ENCODE results near the gene ING4.

ING4 gene

DNA sequence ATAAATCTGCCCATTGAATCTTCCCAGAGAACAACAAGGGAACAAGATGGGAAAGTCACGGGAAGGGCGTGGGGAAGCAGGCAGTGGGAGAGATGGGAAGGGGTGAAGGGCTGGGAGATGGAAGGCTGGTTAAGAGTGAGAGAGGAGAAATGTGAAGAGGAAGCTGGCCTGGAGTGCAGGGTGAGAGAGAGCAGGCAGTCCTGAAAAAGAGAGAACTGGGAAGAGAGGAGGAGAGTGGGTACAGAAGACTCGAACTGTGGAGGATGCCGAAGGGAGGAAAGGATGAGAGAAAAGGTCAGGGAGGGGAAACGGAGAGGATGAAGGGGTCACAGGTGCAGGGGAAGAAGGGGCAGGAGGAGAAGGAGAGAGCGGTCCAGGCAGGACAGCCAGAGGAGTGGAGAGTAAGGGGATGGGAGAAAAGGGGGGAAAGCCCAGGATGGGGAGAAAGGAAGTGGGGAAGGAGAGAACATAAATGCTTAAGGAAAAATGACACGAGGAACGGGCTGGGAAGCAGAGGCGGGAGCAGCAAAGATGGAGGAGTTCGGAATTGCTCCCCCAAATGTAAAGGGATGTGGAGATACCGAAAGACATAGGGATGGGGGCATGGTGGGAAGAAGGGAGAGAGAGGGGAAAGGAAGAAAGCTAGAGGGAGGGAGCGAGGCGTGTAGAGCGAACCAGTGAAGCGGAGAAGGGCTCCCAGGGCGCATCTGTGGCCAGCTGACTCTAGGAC is 36.5 kb upstream of the ING4 start:
- no peak overlapping the region for H3K27ac ChIP-seq
- TF ChIP-seq, protein P1, sequence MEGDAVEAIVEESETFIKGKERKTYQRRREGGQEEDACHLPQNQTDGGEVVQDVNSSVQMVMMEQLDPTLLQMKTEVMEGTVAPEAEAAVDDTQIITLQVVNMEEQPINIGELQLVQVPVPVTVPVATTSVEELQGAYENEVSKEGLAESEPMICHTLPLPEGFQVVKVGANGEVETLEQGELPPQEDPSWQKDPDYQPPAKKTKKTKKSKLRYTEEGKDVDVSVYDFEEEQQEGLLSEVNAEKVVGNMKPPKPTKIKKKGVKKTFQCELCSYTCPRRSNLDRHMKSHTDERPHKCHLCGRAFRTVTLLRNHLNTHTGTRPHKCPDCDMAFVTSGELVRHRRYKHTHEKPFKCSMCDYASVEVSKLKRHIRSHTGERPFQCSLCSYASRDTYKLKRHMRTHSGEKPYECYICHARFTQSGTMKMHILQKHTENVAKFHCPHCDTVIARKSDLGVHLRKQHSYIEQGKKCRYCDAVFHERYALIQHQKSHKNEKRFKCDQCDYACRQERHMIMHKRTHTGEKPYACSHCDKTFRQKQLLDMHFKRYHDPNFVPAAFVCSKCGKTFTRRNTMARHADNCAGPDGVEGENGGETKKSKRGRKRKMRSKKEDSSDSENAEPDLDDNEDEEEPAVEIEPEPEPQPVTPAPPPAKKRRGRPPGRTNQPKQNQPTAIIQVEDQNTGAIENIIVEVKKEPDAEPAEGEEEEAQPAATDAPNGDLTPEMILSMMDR (IDR thresholded peaks at IDR 0.05) = no peak
- TF ChIP-seq ZFX (IDR thresholded peaks at IDR 0.05; ENCODE audit: borderline replicate concordance) = no peak

DNA sequence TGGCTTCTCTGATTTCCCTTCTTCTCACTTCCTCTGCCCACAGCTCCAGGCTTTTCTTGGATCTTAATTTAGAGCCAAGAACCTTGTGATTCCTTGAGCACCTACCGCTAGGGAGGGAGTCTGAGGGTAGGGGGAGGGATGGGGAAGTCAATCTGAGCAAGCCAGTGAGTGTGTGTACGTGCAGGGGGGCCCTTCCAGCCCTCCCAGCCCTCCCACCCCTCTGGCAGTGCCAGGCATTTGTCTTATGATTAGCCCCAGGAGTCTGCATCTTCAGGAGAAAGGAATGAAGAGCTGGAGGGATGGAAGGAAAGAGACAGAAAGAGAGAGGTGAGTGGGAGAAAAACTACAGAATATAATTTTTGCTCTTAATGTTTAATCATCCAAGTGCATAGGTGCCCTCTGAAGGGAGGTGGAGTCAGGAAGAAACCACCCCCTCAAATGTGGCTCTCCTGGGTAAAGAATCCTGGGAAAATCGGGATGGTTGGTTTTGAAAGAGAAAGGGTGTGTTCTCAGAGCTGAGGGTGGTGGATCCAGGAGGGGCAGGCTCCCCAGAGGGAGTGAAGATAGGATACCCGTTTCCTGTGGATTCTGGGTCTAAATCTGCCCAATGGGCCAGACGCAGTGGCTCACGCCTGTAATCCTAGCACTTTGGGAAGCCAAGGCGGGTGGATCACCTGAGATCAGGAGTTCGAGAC is 35.6 kb upstream of the ING4 start:
- TF ChIP-seq ZFX (IDR thresholded peaks at IDR 0.05; ENCODE audit: borderline replicate concordance) = no peak
- TF ChIP-seq, protein P1 (IDR thresholded peaks at IDR 0.05) = no peak

DNA sequence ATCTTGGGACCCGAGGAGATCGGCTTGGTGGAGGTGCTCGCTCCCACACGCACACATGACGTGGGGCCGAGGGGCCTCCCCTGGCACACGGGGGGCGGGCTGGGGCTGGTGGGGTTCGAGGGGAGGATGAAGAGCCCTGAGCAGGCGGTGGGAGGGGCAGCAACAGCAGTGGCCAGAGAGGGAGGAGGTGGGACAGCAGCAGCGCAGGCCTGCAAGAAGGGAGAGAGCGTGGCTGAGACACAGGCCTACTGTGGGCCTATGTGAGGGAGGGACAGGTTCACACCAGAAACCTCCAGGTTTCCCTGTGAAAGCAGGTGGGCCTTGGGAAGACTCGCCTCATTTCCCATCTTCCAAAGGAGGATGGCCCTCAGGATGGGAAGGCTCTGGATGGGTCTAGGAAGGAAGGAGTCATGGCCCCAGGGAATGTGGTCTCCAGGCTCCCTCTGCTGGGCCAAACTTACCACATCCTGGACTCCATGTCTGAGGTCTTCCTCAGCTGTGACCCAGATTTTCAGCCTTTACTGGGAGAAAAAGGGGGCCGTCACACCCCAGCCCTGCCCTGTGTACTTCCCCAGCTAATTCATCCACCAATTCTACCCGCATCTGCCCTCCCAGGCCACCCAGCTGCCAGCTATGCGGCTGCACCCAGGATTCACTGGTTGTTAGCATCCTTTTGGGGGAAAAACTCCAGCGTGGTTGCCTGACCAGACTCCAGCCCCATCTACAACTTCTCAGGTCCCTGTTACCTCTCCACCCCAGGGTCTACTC is 34.8 kb upstream of the ING4 start:
- no peak overlapping the region for H3K27ac ChIP-seq
- no peak for TF ChIP-seq ZFX (IDR thresholded peaks at IDR 0.05; ENCODE audit: borderline replicate concordance)
- TF ChIP-seq, protein P1 (IDR thresholded peaks at IDR 0.05) = peak; percentile 81

More for the DNA sequence above, 35.6 kb upstream of the ING4 start:
- no peak overlapping the region for H3K27ac ChIP-seq

DNA sequence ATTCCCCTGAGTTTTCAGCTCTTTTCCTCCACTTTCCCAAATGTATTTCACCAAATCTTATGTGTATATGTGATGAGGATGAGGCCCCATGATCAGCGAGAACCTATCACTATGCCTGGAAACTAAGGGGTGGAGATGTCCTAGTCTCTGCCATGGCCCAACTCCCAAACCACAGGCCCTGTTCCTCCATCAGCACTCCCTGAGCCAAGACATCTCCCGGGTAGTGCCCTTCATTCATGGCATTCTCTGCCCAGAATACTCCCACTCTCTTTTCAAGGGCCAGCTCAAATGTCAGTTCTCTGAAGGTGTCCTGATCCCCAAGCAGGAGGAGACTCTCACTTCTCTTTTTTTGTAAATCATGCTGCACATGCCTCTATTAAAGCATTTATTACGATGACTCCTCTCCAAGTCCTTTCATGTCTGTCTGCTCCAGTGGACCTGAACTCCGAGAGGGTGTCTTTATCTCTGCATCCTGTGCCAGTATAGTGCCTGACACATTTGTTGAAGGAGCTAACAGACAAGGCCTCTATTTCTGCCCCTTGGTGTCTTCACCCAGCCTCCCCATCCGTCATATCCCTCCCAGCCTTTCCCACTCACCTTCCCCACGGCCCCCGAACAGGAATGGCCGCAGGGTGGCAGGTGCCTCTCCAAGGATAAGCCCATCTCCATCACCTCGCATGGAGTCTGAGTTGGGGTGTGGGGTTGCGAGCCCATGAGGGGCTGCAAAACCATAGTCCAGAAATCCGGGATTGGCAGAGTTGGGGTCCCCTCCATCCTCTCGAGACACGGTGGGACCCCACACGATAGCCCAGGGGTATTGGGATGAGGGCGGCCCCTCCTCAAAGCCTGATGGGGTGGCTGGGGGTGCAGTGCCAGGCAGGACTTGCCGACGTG is 34.0 kb upstream of the ING4 start:
- H3K27ac ChIP-seq = no peak overlapping the region
- TF ChIP-seq ZFX (IDR thresholded peaks at IDR 0.05; ENCODE audit: borderline replicate concordance) = no peak
- TF ChIP-seq, protein P1 (IDR thresholded peaks at IDR 0.05) = no peak

DNA sequence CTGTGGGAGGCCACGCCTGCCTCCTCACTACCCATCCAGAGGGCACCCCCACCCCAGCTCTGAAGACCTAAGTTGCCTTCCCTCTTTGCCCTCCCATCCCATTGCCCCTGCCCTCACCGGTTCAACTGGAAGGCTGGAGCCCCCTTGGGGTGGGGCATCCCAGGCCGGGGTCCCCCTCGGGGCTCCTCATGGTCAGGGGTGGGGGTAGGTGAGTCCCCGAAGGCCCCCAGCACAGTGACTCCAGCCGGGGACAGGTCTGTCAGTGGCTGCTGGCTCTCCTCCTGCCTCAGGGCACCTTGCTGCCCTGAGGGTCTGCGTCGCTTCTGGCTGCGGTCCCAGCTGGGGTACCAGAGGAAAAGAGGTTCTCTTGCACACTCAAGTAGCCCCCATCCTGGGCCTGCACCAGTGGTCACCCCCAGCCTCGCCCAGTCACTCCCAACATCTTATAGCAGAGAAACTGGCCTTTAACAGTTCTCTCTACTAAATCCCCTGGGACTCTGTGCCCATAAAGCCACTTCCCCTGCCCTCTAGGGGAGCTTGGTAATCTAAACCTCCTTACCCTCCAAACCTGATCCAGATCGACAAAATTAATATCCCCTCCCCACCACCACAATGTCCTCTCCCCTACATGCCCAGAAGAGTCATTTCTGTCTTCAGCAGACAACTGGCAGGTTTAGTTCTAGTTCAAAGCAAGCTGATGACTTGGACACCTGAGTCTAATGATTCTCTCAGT is 32.6 kb upstream of the ING4 start:
- TF ChIP-seq ZFX (IDR thresholded peaks at IDR 0.05; ENCODE audit: borderline replicate concordance) = no peak
- TF ChIP-seq, protein P1 (IDR thresholded peaks at IDR 0.05) = no peak
- H3K27ac ChIP-seq = no peak overlapping the region

DNA sequence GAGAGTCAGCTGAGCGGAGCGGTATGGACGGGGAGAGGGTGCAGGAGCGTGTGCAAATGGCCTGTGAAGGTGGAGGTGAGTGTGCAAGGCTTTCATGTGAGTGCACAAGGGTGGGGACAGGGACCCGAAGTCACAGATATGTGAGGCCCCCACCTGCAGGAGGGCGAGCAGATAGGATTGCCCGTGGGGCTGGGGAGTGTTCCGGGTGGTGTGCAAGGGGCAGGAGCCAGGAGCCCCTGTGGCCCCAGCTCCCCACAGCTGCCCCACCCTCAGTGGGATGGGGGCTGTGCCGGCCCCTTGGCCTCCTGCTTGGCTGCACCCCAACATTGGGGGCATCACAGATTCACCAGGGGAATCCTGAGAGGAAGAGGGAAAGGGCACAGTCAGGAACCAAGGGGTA is 31.8 kb upstream of the ING4 start:
- TF ChIP-seq, protein P1 (IDR thresholded peaks at IDR 0.05) = no peak
- no peak for TF ChIP-seq ZFX (IDR thresholded peaks at IDR 0.05; ENCODE audit: borderline replicate concordance)
- no peak overlapping the region for H3K27ac ChIP-seq

Data from 22Rv1 (cell line).